Gastrocnemius medialis (tissue), 4 donors: ENCODE data around the gene SLC9A1. TPM values are rescaled to one million over a fixed set of nuclear protein-coding genes. Genes with fewer than 3 reads are reported as not detected.

Experiments
- ATAC-seq, 2 donors: fragments of 150-250 bp; one replicate each; pipeline ENCODE4 v1.9.1; 2016
- DNase-seq, 2 donors: peaks; one replicate each; pipeline ENCODE4 v3.0.0-alpha.2; 2019
- H3K27ac ChIP-seq, 4 donors: fragments of 200-600 bp; sonication (generic); 1 replicate in 1 of 4; 2 replicates in 3 of 4; pipeline ENCODE4 v1.5.1; 2016 to 2018; ENCODE audit warnings: mild to moderate bottlenecking in 2 of 4, moderate library complexity in 1 of 4
- H3K27me3 ChIP-seq, 3 donors: fragments of 200-600 bp; sonication (generic) in 2 of 3; 1 replicate in 1 of 3; 2 replicates in 2 of 3; pipeline versions ENCODE4 v1.5.1 to v1.6.0; 2016 to 2019; ENCODE audit warnings: mild to moderate bottlenecking in 1 of 3, moderate library complexity in 1 of 3
- H3K36me3 ChIP-seq, 2 donors: fragments of 200-600 bp; sonication (generic) in 1 of 2; one replicate each; pipeline ENCODE4 v1.5.1; 2017 to 2018
- H3K4me1 ChIP-seq, 2 donors: fragments of 200-600 bp; sonication (generic) in 1 of 2; one replicate each; pipeline ENCODE4 v1.5.1; 2016 to 2017; ENCODE audit warnings: mild to moderate bottlenecking in 2 of 2
- H3K4me3 ChIP-seq, 4 donors: fragments of 200-600 bp; sonication (generic) in 3 of 4; 1 replicate in 1 of 4; 2 replicates in 3 of 4; pipeline ENCODE4 v1.5.1; 2016 to 2019; ENCODE audit warnings: mild to moderate bottlenecking in 2 of 4
- H3K9me3 ChIP-seq, 3 donors: fragments of 200-600 bp; sonication (generic) in 2 of 3; 1 replicate in 1 of 3; 2 replicates in 2 of 3; pipeline ENCODE4 v1.5.1; 2016 to 2019
- CTCF ChIP-seq, 5 experiments: fragments of 450-650 bp in 3 of 5; fragments of 200-600 bp in 2 of 5; sonication (generic) in 2 of 5; IDR thresholded peaks in 4 of 5; conservative IDR thresholded peaks in 1 of 5; 1 replicate in 4 of 5; 2 replicates in 1 of 5; pipeline ENCODE4 v1.5.1; 2016 to 2019; ENCODE audit warnings: antibody characterized with exemption in 5 of 5, mild to moderate bottlenecking in 3 of 5, moderate library complexity in 3 of 5
- POLR2A ChIP-seq, 2 donors: fragments of 450-650 bp; IDR thresholded peaks; one replicate each; pipeline ENCODE4 v1.6.1; 2017; ENCODE audit warnings: antibody characterized with exemption in 2 of 2, mild to moderate bottlenecking in 2 of 2, moderate library complexity in 2 of 2
- in situ Hi-C, 4 donors: fragments of 200-750 bp; cut with MboI; loops; one replicate each; pipeline versions ENCODE4 v1.15.0 to v1.8.0; 2017; ENCODE audit warnings: low sequenced_read_pairs in 4 of 4
- intact Hi-C: fragments of 100-400 bp; cut with DNase I; formaldehyde crosslinking; loops from one replicate; pipeline ENCODE4 v1.15.1; 2023; ENCODE audit warnings: low total_unique reads
- total RNA-seq, 4 donors: library from RNA; depleted of rRNA; stranded (reverse); fragments of >200 nt; gene quantifications; one replicate each; pipeline versions ENCODE4 v1.1.0 to v1.2.3, GENCODE V29; 2016

The SLC9A1 gene
- total RNA-seq, 4 donors from 2014 or later: 2.5 to 4.3 (median 3.7) TPM

- DNase-seq (no peak), ATAC-seq (no peak)
- TF ChIP-seq CTCF (IDR thresholded peaks at IDR 0.05 in 4 of 5, conservative IDR thresholded peaks at IDR 0.05 in 1 of 5) (no peak), POLR2A (IDR thresholded peaks at IDR 0.05) (no peak)
- in situ Hi-C loops (no loop called here), intact Hi-C loops (no loop called here)
- no peaks in the 10 kb centered on the region for H3K9me3 ChIP-seq
- no peaks in the 10 kb centered on the region for H3K36me3 ChIP-seq
- no peaks in the 10 kb centered on the region for H3K27me3 ChIP-seq
- H3K4me1 ChIP-seq: peaks cover 67 to 74% of the 10 kb centered on the region in 2 donors
- H3K4me3 ChIP-seq: no peak overlapping the region
- H3K27ac ChIP-seq: peak overlapping the region; percentile 74 to 87 (median 80)
These were observed 18.7 kb downstream of the SLC9A1 start for GRCh38 chr1:27136236-27136551.

GRCh38 chr1:27135541-27136235 is 19.2 kb downstream of the SLC9A1 start:
- DNase-seq (no peak), ATAC-seq (no peak)
- Histone ChIP-seq H3K27ac (peak overlapping the region; percentile 74 to 87 (median 80)), H3K27me3 (no peaks in the 10 kb centered on the region), H3K9me3 (no peaks in the 10 kb centered on the region), H3K36me3 (no peaks in the 10 kb centered on the region), H3K4me3 (no peak overlapping the region), H3K4me1 (peaks cover 66 to 69% of the 10 kb centered on the region in 2 donors)
- TF ChIP-seq POLR2A (IDR thresholded peaks at IDR 0.05) (no peak), CTCF (IDR thresholded peaks at IDR 0.05 in 4 of 5, conservative IDR thresholded peaks at IDR 0.05 in 1 of 5) (no peak)
- intact Hi-C loops: no loop called here
- in situ Hi-C loops: no loop called here

- TF ChIP-seq POLR2A (IDR thresholded peaks at IDR 0.05) (no peak), CTCF (IDR thresholded peaks at IDR 0.05 in 4 of 5, conservative IDR thresholded peaks at IDR 0.05 in 1 of 5) (no peak)
- in situ Hi-C loops: no loop called here
- intact Hi-C loops: no loop called here
- Histone ChIP-seq H3K27ac (peak overlapping the region; percentile 18 to 81 (median 66)), H3K27me3 (no peaks in the 10 kb centered on the region), H3K4me3 (no peak overlapping the region), H3K36me3 (no peaks in the 10 kb centered on the region), H3K4me1 (peaks cover 52 to 57% of the 10 kb centered on the region in 2 donors), H3K9me3 (no peaks in the 10 kb centered on the region)
- DNase-seq (no peak), ATAC-seq (no peak)
These were observed 20.9 kb downstream of the SLC9A1 start for GRCh38 chr1:27133991-27134390.

- peak overlapping the region; percentile 8 to 81 (median 66) for H3K27ac ChIP-seq
- H3K27me3 ChIP-seq: no peaks in the 10 kb centered on the region
- no peaks in the 10 kb centered on the region for H3K36me3 ChIP-seq
- H3K4me1 ChIP-seq: peaks cover 44 to 49% of the 10 kb centered on the region in 2 donors
- intact Hi-C loops: no loop called here
- DNase-seq (no peak), ATAC-seq (no peak)
- in situ Hi-C loops: no loop called here
- H3K9me3 ChIP-seq: no peaks in the 10 kb centered on the region
- no peak overlapping the region for H3K4me3 ChIP-seq
- TF ChIP-seq POLR2A (IDR thresholded peaks at IDR 0.05) (no peak), CTCF (IDR thresholded peaks at IDR 0.05 in 4 of 5, conservative IDR thresholded peaks at IDR 0.05 in 1 of 5) (no peak)
These were observed 21.8 kb downstream of the SLC9A1 start for GRCh38 chr1:27133158-27133557.

- peak; percentile 46 to 56 for ATAC-seq
- no peaks in the 10 kb centered on the region for H3K9me3 ChIP-seq
- in situ Hi-C loops (no loop called here), intact Hi-C loops (no loop called here)
- TF ChIP-seq CTCF (IDR thresholded peaks at IDR 0.05 in 4 of 5, conservative IDR thresholded peaks at IDR 0.05 in 1 of 5) (no peak), POLR2A (IDR thresholded peaks at IDR 0.05) (peak in 1 of 2 donors; percentile 8)
- H3K4me3 ChIP-seq: no peak overlapping the region
- H3K36me3 ChIP-seq: no peaks in the 10 kb centered on the region
- H3K27me3 ChIP-seq: no peaks in the 10 kb centered on the region
- H3K27ac ChIP-seq: peak overlapping the region; percentile 8 to 81 (median 66)
- H3K4me1 ChIP-seq: peaks cover 39 to 44% of the 10 kb centered on the region in 2 donors
- peak in 1 of 2 donors; percentile 58 for DNase-seq
These were observed 22.3 kb downstream of the SLC9A1 start for GRCh38 chr1:27132624-27133023.
